Neural progenitor cell (in vitro differentiated cells): ENCODE measurements around the gene TEX14. TPM values are rescaled to one million over a fixed set of nuclear protein-coding genes. Genes with fewer than 3 reads are reported as not detected.

Source experiments
- DNase-seq: peaks from one replicate; pipeline ENCODE4 v3.0.0-alpha.2; 2016; ENCODE audit warnings: low spot score
- H2AFZ ChIP-seq: fragments of 200-600 bp; sonication (generic); replicated peaks from 2 replicates; pipeline ENCODE4 v1.6.1; 2016; ENCODE audit warnings: antibody characterized with exemption
- H3F3A ChIP-seq: fragments of 200-600 bp; sonication (generic); 2 replicates; pipeline ENCODE4 v1.6.1; 2016; ENCODE audit warnings: antibody characterized with exemption, low read depth
- H3K27ac ChIP-seq: fragments of 200-600 bp; sonication (generic); 2 replicates; pipeline ENCODE4 v1.5.1; 2016; ENCODE audit warnings: mild to moderate bottlenecking
- H3K27me3 ChIP-seq: fragments of 200-600 bp; sonication (generic); 2 replicates; pipeline ENCODE4 v1.6.1; 2016; ENCODE audit warnings: mild to moderate bottlenecking, moderate library complexity
- H3K36me3 ChIP-seq: fragments of 200-600 bp; sonication (generic); 2 replicates; pipeline ENCODE4 v1.5.1; 2016
- H3K4me1 ChIP-seq: fragments of 200-600 bp; sonication (generic); 2 replicates; pipeline ENCODE4 v1.6.1; 2016; ENCODE audit warnings: mixed run types
- H3K4me2 ChIP-seq: fragments of 200-600 bp; sonication (generic); 2 replicates; pipeline ENCODE4 v1.6.1; 2016
- H3K4me3 ChIP-seq: fragments of 200-600 bp; sonication (generic); 2 replicates; pipeline ENCODE4 v1.5.1; 2016
- H3K79me2 ChIP-seq: fragments of 200-600 bp; sonication (generic); 2 replicates; pipeline ENCODE4 v1.6.1; 2016; ENCODE audit warnings: low read depth
- H3K9ac ChIP-seq: fragments of 200-600 bp; sonication (generic); 2 replicates; pipeline ENCODE4 v1.6.1; 2016
- H3K9me3 ChIP-seq: fragments of 200-600 bp; sonication (generic); 2 replicates; pipeline ENCODE4 v1.5.1; 2016; ENCODE audit warnings: low read depth
- H4K20me1 ChIP-seq: fragments of 200-600 bp; sonication (generic); 2 replicates; pipeline ENCODE4 v1.6.1; 2016; ENCODE audit warnings: low read depth
- H3K27ac Mint-ChIP-seq: 3 replicates; pipeline ENCODE4 v1.8.0; 2021; ENCODE audit warnings: mixed read lengths
- H3K27me3 Mint-ChIP-seq: 2 replicates; pipeline ENCODE4 v1.8.0; 2022; ENCODE audit warnings: low read depth, mild to moderate bottlenecking, inconsistent platforms, moderate library complexity, mixed read lengths; ENCODE audit not compliant: insufficient read depth
- H3K36me3 Mint-ChIP-seq: 3 replicates; pipeline ENCODE4 v1.8.0; 2021; ENCODE audit warnings: mixed read lengths
- H3K4me1 Mint-ChIP-seq: 3 replicates; pipeline ENCODE4 v1.8.0; 2021; ENCODE audit warnings: mixed read lengths
- H3K4me3 Mint-ChIP-seq: 3 replicates; pipeline ENCODE4 v1.8.0; 2021; ENCODE audit warnings: mild to moderate bottlenecking, moderate library complexity, mixed read lengths
- H3K9me3 Mint-ChIP-seq: 3 replicates; pipeline ENCODE4 v1.8.0; 2020; ENCODE audit warnings: mixed read lengths
- CTCF ChIP-seq: fragments of 200-600 bp; sonication (generic); IDR thresholded peaks from 2 replicates; pipeline ENCODE4 v1.5.1; 2017; ENCODE audit warnings: antibody characterized with exemption, mild to moderate bottlenecking
- EZH2 ChIP-seq: fragments of 200-600 bp; sonication (generic); IDR thresholded peaks from 2 replicates; pipeline ENCODE4 v1.6.1; 2017; ENCODE audit warnings: antibody characterized with exemption, mild to moderate bottlenecking, moderate library complexity
- EZH2phosphoT487 ChIP-seq: fragments of 200-600 bp; sonication (generic); IDR thresholded peaks from 2 replicates; pipeline ENCODE4 v1.6.1; 2017; ENCODE audit warnings: antibody characterized with exemption
- total RNA-seq: library from RNA; depleted of rRNA; stranded (reverse); fragments of >200 nt; gene quantifications from 2 replicates; pipeline ENCODE4 v1.2.3, GENCODE V29; 2015; ENCODE audit warnings: low replicate concordance

TEX14 gene
- total RNA-seq, 1 donor from 2014 or later: 0.09 TPM

GRCh38 chr17:58564243-58564642, 127.6 kb downstream of the TEX14 start:
- peaks cover 2% of the 10 kb centered on the region for H3K27me3 Mint-ChIP-seq
- no peaks in the 10 kb centered on the region for H3K27me3 ChIP-seq
- H3K9ac ChIP-seq: no peak overlapping the region
- no peak for DNase-seq
- H3K36me3 Mint-ChIP-seq: no peaks in the 10 kb centered on the region
- no peak for TF ChIP-seq EZH2phosphoT487
- TF ChIP-seq EZH2: no peak
- TF ChIP-seq CTCF: no peak
- H3K79me2 ChIP-seq: no peaks in the 10 kb centered on the region
- H3K4me1 Mint-ChIP-seq: peaks cover 6% of the 10 kb centered on the region
- H3K27ac ChIP-seq: no peak overlapping the region
- no peaks in the 10 kb centered on the region for H3F3A ChIP-seq
- no peak overlapping the region for H3K4me2 ChIP-seq
- H2AFZ ChIP-seq: no peak overlapping the region
- no peak overlapping the region for H3K4me3 ChIP-seq
- H3K36me3 ChIP-seq: no peaks in the 10 kb centered on the region
- H3K4me1 ChIP-seq: no peaks in the 10 kb centered on the region
- H3K4me3 Mint-ChIP-seq: no peak overlapping the region
- no peaks in the 10 kb centered on the region for H4K20me1 ChIP-seq
- H3K9me3 ChIP-seq: no peaks in the 10 kb centered on the region
- H3K9me3 Mint-ChIP-seq: no peaks in the 10 kb centered on the region
- no peak overlapping the region for H3K27ac Mint-ChIP-seq

DNA sequence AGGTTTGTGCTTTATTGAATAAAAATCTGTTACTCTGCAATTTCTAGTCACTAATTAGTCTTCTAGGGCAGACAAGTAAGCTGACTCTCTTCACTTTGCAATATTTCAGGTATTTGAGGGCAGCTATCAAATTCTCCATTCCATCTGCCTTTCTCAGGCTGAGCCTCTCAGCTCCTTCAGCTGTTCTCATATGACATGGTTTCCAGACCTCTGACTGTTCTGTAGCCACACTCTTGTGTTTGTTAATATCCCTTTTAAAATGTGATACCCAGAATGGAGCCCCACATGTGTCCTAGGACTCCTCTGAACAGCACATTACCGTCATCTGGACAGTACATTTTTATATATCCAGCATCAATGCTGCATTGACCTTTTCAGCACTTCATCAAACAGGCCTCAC, 131.3 kb downstream of the TEX14 start:
- Histone ChIP-seq H3K27me3 (no peaks in the 10 kb centered on the region), H2AFZ (no peak overlapping the region), H3K9me3 (no peaks in the 10 kb centered on the region), H3K27ac (no peak overlapping the region), H4K20me1 (no peaks in the 10 kb centered on the region), H3K4me1 (peaks cover 14% of the 10 kb centered on the region), H3K9ac (no peak overlapping the region), H3K79me2 (no peaks in the 10 kb centered on the region), H3K4me2 (no peak overlapping the region), H3K4me3 (no peak overlapping the region), H3K36me3 (no peaks in the 10 kb centered on the region), H3F3A (no peaks in the 10 kb centered on the region)
- Mint-ChIP-seq H3K27ac (no peak overlapping the region), H3K4me1 (peaks cover 6% of the 10 kb centered on the region), H3K36me3 (no peaks in the 10 kb centered on the region), H3K9me3 (no peaks in the 10 kb centered on the region), H3K4me3 (no peak overlapping the region), H3K27me3 (no peaks in the 10 kb centered on the region)
- TF ChIP-seq EZH2 (no peak), EZH2phosphoT487 (no peak), CTCF (no peak)
- no peak for DNase-seq

GRCh38 chr17:58557981-58558380, 133.9 kb downstream of the TEX14 start:
- Histone ChIP-seq H3K4me2 (no peak overlapping the region), H3K4me3 (no peak overlapping the region), H3K79me2 (no peaks in the 10 kb centered on the region), H3K36me3 (no peaks in the 10 kb centered on the region), H2AFZ (no peak overlapping the region), H3K9ac (no peak overlapping the region), H3K9me3 (no peaks in the 10 kb centered on the region), H3K27me3 (no peaks in the 10 kb centered on the region), H3F3A (no peaks in the 10 kb centered on the region), H4K20me1 (no peaks in the 10 kb centered on the region), H3K4me1 (peaks cover 14% of the 10 kb centered on the region), H3K27ac (no peak overlapping the region)
- no peak for DNase-seq
- H3K27ac Mint-ChIP-seq: no peak overlapping the region
- no peaks in the 10 kb centered on the region for H3K9me3 Mint-ChIP-seq
- H3K27me3 Mint-ChIP-seq: peaks cover 2% of the 10 kb centered on the region
- peaks cover 4% of the 10 kb centered on the region for H3K4me1 Mint-ChIP-seq
- no peaks in the 10 kb centered on the region for H3K36me3 Mint-ChIP-seq
- TF ChIP-seq EZH2 (no peak), EZH2phosphoT487 (no peak), CTCF (no peak)
- no peak overlapping the region for H3K4me3 Mint-ChIP-seq
